WTC11 (cell line): ENCODE data around the gene OCLN.
"Not testable (repeated sequence)": the region's sequence is repeated elsewhere in the genome, so short reads cannot be mapped to it uniquely, and the experiment has no call there.

Experiments used
- FOXK1 ChIP-seq: sonication (generic); formaldehyde crosslinking; IDR thresholded peaks from 2 replicates; pipeline ENCODE4 v1.8.0; 2022; ENCODE audit warnings: mild to moderate bottlenecking, moderate library complexity, missing genetic modification reagents
- NR1H2 ChIP-seq: sonication (generic); formaldehyde crosslinking; IDR thresholded peaks from 2 replicates; pipeline ENCODE4 v1.9.0; 2021; ENCODE audit warnings: mild to moderate bottlenecking, moderate library complexity, missing genetic modification reagents
- SMAD4 ChIP-seq: sonication (generic); formaldehyde crosslinking; IDR thresholded peaks from 2 replicates; pipeline ENCODE4 v1.8.0; 2022; ENCODE audit warnings: mild to moderate bottlenecking, missing genetic modification reagents
- ZNF423 ChIP-seq: fragments of 250-450 bp; sonication (Bioruptor Pico); IDR thresholded peaks from 2 replicates; pipeline ENCODE4 v2.1.2; 2022; ENCODE audit warnings: mild to moderate bottlenecking, moderate library complexity
- TF ChIP-seq, protein P1 (sequence below): fragments of 200-600 bp; IDR thresholded peaks from 2 replicates; pipeline ENCODE4 v1.8.0; 2022; ENCODE audit warnings: antibody characterized with exemption

DNA sequence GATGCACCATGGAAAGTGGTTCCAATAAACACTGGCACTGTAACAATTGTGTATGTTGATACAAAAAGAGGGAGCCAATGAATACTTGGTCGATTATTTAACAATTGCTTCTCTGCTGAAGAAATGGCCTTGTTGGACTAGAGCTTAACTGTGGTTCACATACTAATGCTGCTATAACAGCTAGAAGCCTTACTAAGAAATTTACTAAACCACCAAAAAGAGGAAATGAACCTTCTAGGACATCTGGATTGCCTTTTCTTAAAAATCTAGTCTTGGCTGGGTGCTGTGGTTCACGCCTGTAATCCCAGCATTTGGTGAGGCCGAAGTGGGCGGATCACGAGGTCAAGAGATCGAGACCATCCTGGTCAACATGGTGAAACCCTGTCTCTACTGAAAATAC lies 109.4 kb downstream of the OCLN start:
- TF ChIP-seq, protein P1, sequence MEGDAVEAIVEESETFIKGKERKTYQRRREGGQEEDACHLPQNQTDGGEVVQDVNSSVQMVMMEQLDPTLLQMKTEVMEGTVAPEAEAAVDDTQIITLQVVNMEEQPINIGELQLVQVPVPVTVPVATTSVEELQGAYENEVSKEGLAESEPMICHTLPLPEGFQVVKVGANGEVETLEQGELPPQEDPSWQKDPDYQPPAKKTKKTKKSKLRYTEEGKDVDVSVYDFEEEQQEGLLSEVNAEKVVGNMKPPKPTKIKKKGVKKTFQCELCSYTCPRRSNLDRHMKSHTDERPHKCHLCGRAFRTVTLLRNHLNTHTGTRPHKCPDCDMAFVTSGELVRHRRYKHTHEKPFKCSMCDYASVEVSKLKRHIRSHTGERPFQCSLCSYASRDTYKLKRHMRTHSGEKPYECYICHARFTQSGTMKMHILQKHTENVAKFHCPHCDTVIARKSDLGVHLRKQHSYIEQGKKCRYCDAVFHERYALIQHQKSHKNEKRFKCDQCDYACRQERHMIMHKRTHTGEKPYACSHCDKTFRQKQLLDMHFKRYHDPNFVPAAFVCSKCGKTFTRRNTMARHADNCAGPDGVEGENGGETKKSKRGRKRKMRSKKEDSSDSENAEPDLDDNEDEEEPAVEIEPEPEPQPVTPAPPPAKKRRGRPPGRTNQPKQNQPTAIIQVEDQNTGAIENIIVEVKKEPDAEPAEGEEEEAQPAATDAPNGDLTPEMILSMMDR = not testable (repeated sequence)
- not testable (repeated sequence) for TF ChIP-seq FOXK1 (CRISPR knock-in tag); NR1H2; ZNF423 (CRISPR knock-in tag); SMAD4 (CRISPR knock-in tag)
